LNCAP (cell line): ENCODE results near the gene TNN.

Experiments used
- CTCF ChIP-seq: fragments of 450-650 bp; IDR thresholded peaks from 2 replicates; pipeline ENCODE4 v1.5.1; 2017; ENCODE audit warnings: mild to moderate bottlenecking

TNN gene

DNA sequence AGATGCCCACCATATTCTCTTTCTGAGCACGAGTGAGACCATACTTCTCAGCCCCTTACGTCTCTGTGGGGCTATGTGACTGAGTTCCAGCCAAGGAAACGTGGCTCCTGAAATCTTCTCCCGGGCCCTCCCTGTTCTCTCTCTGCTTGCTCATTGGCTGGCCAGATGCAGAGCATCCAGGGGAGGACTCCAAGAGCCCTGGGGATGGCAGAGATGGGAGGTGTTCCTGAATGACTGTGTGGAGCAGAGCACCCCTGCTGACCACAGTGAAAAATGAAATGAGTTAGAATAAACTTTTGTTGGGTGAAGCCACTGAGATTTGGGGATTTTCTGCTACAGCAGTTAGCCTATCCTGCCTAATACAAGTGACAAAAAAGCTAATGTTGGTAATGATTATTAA, 101.1 kb downstream of the TNN start:
- peak; percentile 13; the same call in 1 of the 2 replicates for TF ChIP-seq CTCF

DNA sequence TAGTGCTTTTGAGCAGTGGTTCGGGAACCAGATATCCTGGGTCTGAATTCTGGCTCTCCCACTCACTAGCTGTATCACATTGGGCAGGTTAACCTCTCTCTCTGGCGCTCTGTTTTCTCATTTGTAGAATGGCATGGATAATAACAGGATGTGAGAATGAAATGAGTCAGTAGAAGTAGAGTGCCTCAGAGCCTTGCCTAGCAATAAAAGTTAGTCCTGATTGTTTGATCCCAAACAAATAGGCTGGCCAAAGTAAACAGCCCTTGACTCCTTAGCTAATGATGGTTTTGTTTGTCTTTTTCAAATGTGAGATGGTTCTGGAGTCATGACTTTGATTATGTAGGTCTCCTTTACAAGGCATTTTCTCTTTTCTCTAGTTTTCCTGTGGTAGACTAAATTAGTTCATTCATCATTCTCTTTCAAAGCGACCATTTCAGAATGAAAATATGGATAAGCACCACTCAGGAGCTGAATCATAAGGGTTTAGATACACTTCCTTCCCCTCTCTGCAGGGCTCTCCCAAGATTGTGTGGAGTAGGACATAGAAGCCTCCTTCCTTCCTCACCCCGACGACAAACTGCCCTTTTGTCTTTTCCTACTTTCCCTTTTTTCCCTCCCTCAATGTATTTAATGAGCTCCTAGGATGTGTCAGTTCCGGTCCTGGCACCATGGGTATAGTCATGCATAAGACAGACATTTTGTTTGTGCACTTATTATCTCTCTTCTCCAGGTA, 101.8 kb downstream of the TNN start:
- TF ChIP-seq CTCF: no peak

- no peak for TF ChIP-seq CTCF
Observed at GRCh38 chr1:175171036-175171913, 103.6 kb downstream of the TNN start.

- no peak for TF ChIP-seq CTCF
Observed at GRCh38 chr1:175172503-175172902, 104.9 kb downstream of the TNN start.

GRCh38 chr1:175173531-175173930, 105.9 kb downstream of the TNN start:
- no peak for TF ChIP-seq CTCF

DNA sequence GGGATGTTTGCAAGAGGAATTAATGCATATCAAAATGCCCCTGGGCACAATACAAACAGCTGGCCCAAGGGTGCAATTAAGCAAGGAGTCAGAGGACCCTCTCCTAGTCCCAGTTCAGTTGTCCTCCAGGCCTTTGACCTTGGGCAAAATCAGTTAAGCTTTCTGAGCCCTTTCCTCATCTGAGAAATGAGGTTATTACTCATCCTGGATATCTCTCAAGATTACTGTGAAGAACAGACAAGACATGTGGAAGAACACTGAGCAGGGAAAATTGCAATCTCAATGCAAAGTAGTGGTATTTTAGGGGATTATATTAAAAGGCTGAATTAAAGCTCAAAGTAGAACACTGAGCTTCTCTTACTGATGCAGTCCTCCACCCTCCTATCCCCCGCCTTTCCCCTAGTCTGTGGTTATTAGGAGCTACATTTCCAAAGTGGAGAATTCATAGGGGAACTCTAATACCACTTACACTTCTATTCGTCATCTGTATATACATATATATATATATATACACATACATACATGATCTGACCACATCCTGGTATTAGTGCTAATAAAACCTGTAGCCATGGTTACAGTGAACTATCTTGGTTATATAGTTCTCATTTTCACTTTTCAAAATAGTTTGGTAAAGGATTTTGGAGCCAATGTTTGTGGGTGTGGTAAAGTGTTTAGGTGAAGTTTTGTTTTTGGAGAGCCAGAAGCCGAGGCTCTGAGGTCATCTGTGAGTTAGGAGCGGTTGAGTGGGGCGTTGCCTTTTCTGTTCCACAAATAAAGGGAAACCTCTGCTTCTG, 106.9 kb downstream of the TNN start:
- no peak for TF ChIP-seq CTCF

- TF ChIP-seq CTCF: no peak
Observed at GRCh38 chr1:175176246-175176645, 108.6 kb downstream of the TNN start.
